Hematopoietic multipotent progenitor cell treated with erythropoietin and hydrocortisone succinate and interleukin-3 and kit ligand, for 6 days (in vitro differentiated cells): ENCODE data around the gene SLC27A6.
A peak's percentile ranks its signal among the peaks of the same experiment; 100 is the strongest.
"Not testable (repeated sequence)": the region's sequence is repeated elsewhere in the genome, so short reads cannot be mapped to it uniquely, and the experiment has no call there.

Experiments used
- DNase-seq: peaks from one replicate; pipeline ENCODE4 v3.0.0-alpha.2; 2015

The SLC27A6 gene

GRCh38 chr5:128965011-128965637 is at the start of gene SLC27A6:
Gene SLC27A6, plus strand, starts transcription at chr5:128965488. Its CDS starts 650 bp downstream, at chr5:128966138.
- peak; percentile 53 for DNase-seq

GRCh38 chr5:128919542-128919941 is 45.7 kb upstream of the SLC27A6 start:
- no peak for DNase-seq

GRCh38 chr5:128920345-128921215 is 44.7 kb upstream of the SLC27A6 start:
- DNase-seq = peak; percentile 7

DNA sequence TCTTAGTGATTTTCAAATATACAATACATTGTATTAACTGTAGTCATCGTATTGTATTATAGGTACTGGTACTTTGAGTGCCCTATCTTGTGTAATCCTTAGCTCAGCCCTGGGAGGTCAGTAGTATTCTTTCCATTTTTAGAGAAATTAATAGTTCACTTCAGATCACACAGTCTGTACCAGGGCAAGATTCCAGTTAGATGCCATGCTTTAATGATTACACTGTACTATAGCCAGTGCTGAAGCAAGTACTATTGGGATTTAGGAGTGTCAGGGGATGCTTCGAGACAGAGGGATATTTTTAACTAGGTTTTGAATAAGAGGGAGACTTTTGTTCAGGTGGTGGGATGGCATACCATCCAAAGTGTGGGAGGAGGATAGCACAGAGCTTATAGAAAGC is 41.0 kb upstream of the SLC27A6 start:
- DNase-seq = no peak

DNA sequence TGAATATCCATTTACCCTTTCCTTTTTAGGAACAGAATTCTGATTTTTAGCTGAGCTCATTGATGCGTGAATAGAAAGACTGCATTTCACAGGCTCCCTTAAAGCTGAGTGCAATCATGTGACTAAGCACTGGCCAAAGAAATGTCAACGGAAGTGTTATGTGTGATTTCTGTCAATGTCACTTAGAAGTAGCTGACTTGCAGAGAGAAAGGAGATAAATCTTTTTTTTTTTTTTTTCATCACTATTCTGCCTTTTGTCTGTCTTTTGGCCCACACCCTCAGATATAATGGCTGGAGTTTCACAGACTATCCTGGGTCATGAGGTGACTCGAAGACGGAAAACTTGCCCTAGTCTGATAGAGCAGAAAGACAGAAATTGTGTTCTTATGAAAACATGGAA is 39.3 kb upstream of the SLC27A6 start:
- no peak for DNase-seq

- DNase-seq = peak; percentile 87
Observed at GRCh38 chr5:128927644-128928043, 37.6 kb upstream of the SLC27A6 start.

DNA sequence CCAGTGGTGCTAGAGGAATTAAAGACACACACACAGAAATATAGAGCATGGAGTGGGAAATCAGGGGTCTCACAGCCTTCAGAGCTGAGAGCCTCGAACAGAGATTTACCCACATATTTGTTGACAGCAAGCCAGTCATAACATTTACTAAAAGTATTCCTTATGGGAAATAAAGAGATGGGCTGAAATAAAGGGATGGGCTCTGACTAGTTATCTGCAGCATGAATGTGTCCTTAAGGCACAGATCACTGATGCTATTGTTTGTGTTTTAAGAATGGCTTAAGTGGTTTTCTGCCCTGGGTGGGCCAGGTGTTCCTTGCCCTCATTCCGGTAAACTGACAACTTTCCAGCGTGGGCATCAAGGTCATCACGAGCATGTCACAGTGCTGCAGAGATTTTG is 33.1 kb upstream of the SLC27A6 start:
- DNase-seq = not testable (repeated sequence)

- DNase-seq = not testable (repeated sequence)
Observed at GRCh38 chr5:128943100-128943499, 22.2 kb upstream of the SLC27A6 start.

DNA sequence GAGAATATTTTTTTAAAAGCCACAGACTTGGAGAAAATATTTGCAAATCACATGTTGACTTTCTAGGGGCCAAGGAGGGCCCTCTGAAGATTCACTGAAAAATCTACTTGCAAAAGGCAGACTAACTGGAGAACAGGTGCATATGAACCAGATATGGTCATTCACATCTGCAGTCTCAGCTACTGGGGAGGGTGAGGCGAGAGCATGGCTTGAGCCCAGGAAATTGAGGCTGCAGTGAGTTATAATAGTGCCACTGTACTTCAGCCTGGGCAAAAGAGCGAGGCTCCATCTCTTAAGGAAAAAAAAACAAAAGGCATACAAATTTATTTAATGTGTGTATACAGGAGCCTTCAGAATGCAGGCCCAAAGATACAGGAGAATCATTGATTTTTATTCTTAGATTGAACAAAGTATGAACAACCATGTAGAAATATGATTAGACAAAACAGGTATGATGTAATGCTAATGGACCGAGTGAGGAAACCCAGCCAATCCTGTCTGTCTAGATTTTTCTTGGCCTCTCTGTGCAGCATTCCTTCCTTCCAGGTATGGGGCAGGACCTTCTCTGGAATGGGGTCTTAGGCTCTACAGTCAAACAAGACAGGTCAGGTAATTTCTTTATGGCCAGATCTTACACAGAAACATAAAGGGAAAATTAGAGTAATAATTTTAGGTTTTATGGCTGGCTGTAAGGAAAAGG is 15.3 kb upstream of the SLC27A6 start:
- DNase-seq = no peak

- DNase-seq = not testable (repeated sequence)
Observed at GRCh38 chr5:128951301-128951700, 14.0 kb upstream of the SLC27A6 start.

GRCh38 chr5:128956164-128956563 is 9.1 kb upstream of the SLC27A6 start:
- no peak for DNase-seq

GRCh38 chr5:128962211-128962610 is 3.1 kb upstream of the SLC27A6 start:
- no peak for DNase-seq

DNA sequence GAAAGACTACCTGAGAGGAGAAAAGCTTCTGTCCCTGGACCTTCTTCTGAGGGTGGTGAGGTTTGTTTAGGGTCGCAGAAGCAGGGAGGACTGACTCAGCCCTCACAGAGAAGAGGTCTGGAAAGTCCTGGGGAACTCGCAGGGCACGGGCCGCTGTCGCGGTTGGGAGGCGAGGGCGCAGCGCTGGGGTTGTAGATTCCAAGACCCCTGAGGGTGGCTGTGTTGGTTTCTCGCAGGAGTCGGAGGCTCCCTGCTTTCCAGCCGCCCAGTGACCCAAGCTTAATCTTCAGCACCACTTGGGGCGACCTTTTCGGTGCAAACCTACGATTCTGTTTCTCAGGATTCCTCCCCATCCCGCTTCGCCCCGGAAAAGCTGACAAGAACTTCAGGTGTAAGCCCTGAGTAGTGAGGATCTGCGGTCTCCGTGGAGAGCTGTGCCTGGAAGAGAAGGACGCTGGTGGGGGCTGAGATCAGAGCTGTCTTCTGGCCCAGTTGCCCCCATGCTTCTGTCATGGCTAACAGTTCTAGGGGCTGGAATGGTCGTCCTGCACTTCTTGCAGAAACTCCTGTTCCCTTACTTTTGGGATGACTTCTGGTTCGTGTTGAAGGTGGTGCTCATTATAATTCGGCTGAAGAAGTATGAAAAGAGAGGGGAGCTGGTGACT is 482 bp downstream of the SLC27A6 start:
- DNase-seq = no peak

GRCh38 chr5:128966375-128966774 is 1.1 kb downstream of the SLC27A6 start:
- no peak for DNase-seq

GRCh38 chr5:128966846-128967245 is 1.6 kb downstream of the SLC27A6 start:
- DNase-seq = no peak

DNA sequence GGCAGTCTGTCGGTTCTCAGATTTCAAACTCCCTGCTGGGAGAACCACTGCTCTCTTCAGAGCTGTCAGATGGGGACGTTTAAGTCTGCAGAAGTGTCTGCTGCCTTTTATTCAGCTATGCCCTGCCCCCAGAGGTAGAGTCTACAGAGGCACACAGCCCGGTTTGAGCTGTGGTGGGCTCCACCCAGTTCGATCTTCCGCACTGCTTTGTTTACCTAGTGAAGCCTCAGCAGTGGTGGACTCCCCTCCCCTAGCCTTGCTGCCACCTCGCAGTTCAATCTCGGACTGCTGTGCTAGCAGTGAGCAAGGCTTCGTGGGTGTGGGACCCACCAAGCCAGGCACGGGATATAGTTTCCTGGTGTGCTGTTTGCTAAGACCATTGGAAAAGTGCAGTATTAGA is 8.0 kb downstream of the SLC27A6 start:
- DNase-seq = no peak

DNA sequence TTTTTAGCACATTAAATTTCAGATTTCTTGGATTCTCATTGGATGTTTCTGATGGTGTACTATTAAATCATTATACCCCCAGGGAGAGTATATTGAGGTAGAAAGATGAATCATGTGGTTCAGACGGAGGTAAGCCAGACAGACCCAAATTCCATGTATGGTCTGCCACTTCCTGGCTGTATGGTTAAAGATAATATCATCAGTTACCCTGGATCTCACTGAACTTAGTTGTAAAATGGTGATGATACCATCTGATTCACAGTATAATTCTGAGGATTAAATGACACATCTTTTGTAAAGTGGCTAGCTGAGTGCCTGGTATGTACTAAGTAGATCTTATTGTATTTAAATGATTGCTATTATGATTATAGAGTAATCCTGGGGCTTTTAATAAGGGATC is 9.3 kb downstream of the SLC27A6 start:
- DNase-seq = peak; percentile 3

DNA sequence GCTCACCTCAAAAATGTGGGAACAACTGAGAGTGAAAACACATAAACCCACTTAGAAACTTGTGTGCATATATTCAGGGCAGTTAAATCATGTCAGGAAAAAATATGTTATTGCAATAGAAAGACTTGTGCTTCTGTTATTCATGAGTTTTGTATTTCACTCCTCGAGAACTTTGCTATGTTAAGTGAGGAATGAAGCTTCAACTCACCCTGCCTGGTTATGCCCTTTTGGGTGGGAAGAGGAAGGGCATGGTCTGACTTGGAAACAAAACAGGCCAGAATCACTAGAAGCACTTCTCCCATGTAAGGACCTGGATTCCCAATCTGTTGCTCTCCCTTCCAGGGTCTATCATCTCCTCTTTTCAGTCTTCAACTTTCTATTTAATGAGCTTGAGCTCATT is 14.5 kb downstream of the SLC27A6 start:
- no peak for DNase-seq

GRCh38 chr5:128980917-128981316 is 15.6 kb downstream of the SLC27A6 start:
- no peak for DNase-seq

- DNase-seq = no peak
Observed at GRCh38 chr5:128984480-128984879, 19.2 kb downstream of the SLC27A6 start.

DNA sequence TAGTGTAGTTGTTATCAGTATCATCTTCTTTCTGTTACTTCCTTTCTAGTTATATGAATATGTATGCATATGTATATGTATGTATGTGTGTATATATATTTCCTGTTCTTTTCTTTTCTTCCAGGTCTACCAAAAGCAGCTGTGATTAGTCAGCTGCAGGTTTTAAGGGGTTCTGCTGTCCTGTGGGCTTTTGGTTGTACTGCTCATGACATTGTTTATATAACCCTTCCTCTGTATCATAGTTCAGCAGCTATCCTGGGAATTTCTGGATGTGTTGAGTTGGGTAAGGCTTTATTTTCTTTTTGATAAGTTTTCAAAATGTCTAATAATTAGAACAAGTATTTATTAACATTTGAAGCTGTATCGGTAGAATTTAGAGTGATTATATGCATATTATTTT is 23.2 kb downstream of the SLC27A6 start:
- DNase-seq = no peak

DNA sequence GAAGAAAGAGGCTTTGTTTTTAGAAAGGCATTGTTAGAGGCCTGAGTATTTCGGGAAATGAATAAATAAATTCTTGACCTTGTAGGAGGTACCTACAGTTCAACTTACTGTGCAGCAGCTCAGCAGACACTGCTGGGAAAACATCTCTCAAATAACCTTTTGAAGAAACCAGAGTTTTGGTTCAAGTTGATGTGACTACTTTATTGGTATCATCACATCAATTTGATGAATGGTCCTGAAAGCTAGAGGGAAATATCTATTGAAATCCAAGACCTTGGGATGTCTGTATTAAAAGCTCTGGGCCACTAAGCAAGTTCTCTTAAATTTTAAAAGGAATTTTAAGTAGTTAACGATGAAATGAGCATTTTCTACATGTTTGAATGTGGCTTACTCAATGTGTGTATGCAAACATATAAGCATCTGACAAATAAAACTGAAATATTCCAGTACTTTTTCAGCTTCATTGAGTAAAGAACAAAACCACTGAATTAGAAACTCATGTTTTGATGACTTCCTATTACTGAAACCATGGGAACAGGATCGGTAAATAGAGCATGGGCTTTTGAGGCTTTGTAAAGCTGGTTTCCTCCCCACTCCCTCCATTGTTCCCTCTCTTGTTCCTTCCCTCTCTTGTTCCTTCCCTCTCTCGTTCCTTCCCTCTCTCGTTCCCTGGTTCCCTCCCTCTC is 36.7 kb downstream of the SLC27A6 start:
- DNase-seq = no peak

GRCh38 chr5:129002527-129002842 is 37.2 kb downstream of the SLC27A6 start:
- DNase-seq = no peak
